NCI-H1930 (cell line): Measurements from ENCODE around the gene SNX6.
"Not testable (repeated sequence)": the region's sequence is repeated elsewhere in the genome, so short reads cannot be mapped to it uniquely, and the experiment has no call there.

ENCODE experiments used
- DNase-seq, 2 experiments: peaks; one replicate each; lab custom pipeline; 2025; lab: John Stamatoyannopoulos, UW

Gene SNX6

GRCh38 chr14:34629657-34630529, at the start of gene SNX6:
TSS of gene SNX6 (minus strand) at chr14:34630148. CDS start at chr14:34630116, 32 bp downstream.
- DNase-seq: peak; percentile 63 to 73

- DNase-seq: no peak
Measured at GRCh38 chr14:34678735-34679134, 48.8 kb upstream of the SNX6 start.

DNA sequence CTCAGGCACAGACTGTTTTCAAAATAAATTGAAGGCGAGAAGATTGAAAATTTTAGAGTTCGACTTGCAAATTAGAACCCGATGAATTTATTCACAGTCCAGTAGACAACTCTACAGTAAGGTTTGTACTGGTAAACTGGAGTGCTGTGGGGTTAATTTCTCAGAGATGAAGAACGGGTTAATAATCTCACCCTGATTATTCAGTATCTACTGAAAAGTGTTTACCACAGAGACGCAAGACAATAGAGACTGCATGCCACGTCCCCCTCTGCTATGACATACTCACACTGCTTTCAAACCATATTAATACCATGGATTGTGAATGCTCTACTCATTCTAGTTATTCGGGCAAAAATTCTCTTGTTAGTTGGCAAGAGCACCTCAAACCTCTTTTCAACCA, 48.4 kb upstream of the SNX6 start:
- DNase-seq: no peak

- no peak for DNase-seq
Measured at GRCh38 chr14:34676516-34677211, 46.7 kb upstream of the SNX6 start.

- no peak for DNase-seq
Measured at GRCh38 chr14:34673702-34674101, 43.8 kb upstream of the SNX6 start.

DNA sequence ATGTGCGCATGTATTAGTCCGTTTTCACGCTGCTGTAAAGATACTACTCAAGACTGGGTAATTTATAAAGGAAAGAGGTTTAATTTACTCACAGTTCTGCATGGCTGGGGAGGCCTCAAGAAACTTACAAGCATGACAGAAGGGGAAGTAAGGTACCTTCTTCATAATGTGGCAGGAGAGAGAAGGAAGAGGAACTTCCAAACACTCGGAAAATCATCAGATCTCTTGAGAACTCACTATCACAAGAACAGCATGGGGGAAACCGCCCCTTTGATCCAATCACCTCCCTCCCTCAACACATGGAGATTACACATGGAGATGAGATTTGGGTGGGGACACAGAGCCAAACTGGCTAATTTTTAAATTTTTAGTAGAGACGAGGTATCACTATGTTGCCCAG, 41.8 kb upstream of the SNX6 start:
- no peak for DNase-seq

DNA sequence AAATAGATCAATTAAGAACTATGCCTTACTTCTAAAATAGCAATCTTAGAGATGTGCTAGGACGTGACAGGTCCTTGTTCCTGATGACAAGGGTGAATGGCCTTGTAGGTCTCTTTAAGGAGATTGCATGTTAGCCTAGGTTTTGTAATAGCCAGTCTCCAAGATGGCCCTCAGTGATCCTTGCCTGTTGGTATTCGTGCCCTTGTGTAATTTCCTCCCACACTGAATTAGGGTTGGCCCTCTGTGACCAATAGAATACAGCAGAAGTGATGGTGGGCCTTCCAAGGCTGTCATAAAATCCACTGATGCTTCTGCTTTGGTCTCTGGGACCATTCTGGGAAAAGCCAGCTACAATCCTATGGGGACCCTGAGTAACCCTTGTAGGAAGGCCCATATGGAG, 38.2 kb upstream of the SNX6 start:
- no peak for DNase-seq

DNA sequence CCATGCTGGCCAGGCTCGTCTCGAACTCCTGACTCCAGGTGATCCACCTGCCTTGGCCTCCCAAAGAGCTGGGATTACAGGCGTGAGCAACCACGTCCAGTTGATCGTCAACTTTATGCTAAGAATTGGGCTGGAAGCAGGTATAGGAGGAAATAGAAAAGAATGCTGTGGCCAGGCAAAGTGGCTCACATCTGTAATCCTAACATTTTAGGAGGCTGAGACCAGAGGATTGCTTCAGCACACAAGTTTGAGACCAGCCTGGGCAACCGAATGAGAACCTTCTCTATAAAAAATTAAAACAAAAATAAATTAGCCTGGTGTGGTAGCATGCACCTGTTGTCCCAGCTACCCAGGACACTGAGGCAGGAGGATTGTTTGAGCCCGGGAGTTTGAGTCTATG, 37.1 kb upstream of the SNX6 start:
- no peak for DNase-seq

DNA sequence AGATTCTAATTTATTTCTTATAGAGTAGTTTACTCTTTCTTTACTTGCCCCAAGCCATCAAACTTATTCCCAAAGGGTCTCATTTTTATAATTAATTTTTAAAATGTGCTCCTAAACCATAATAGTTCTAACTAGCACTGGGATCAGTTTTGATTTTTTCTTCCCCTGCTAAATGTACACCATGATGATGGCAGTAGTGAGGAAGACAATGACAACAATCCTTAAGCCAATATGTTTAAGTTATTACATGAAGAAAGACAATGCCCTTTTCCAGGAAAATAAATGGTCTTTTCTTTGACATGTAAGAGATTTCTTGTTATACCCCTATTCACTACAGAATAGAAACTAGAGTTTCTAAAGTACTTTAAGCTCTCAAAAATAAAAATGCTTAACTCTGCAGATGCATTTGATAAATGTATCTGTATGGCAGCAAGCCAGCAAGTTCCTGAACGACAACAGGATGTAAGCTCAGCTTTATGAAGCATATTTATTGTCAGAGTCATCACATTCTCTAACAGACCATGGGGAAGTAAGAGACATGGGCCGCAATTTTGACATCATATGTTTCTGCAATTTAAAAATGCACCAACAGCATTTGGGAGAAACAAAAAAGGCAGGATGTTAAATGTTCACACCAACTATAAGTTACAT, 36.0 kb upstream of the SNX6 start:
- DNase-seq: no peak

- no peak for DNase-seq
Measured at GRCh38 chr14:34662561-34663088, 32.7 kb upstream of the SNX6 start.

- no peak for DNase-seq
Measured at GRCh38 chr14:34660796-34661195, 30.8 kb upstream of the SNX6 start.

- DNase-seq: no peak
Measured at GRCh38 chr14:34655959-34656358, 26.0 kb upstream of the SNX6 start.

DNA sequence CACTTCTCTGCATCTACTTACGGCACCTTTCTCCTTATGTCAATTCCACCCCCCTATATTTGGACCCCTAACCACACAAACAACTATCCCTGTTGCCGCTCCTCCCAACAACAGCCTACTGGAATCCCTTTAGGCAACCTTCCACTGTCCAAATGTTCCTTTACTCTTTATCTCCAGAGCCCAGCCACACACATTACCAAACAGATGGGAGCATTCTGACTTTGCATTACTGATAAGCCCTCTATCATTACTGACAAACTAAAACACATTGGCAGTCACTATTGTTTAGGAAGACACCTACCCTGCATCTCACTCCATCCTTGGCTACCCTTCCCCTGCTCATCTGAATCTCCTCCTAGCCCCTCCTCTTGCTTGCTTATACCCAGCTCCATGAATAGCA, 23.1 kb upstream of the SNX6 start:
- not testable (repeated sequence) for DNase-seq

DNA sequence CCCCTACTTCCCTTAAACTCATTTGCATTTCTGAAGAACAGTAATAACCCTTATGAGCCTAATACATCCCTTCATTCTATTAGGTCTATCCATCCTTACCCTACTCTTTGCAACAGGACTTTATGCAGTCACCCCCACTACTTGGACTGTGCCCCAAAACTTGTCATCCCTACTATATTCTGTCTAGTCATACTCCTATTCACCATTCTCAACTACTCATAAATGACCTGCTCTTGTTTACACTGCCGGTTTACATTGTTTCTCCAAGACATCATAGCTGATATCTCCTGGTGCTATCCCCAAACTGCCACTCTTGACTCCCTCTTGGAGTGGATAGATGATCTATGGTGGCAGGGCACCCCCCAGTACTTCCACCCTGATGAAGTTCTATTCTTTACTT, 22.4 kb upstream of the SNX6 start:
- DNase-seq: not testable (repeated sequence)

- DNase-seq: no peak
Measured at GRCh38 chr14:34650786-34651584, 21.0 kb upstream of the SNX6 start.

- not testable (repeated sequence) for DNase-seq
Measured at GRCh38 chr14:34650006-34650405, 20.1 kb upstream of the SNX6 start.

GRCh38 chr14:34649344-34649743, 19.4 kb upstream of the SNX6 start:
- DNase-seq: no peak

DNA sequence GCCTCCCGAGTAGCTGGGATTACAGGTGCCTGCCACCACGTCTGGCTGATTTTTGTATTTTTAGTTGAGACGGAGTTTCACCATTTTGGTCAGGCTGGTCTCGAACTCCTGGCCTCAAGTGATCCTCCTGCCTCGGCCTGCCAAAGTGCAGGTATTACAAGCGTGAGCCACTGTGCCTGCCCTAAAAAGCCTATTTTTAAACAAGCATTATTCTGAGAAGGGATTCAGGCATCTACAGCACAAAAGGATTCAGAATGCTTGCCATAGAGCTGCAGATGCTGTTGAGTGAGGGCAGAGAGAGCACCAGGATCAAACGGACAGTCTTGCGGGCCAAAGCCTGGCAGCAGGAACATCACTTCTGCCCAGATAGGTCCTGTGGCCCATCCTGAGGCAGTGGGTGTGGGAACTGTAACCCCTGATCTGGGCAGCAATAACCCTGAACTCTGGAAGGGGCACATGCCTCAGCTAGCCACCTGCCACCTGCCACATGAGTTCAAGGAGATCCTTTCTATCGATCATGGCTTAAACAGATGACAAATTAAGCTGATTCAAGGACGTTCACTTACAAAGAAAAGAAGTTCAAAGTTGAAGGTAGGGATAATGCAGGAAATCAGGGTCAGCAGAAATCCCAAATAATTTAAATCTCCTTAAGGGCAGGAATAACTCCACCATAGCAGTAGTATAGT, 16.8 kb upstream of the SNX6 start:
- no peak for DNase-seq

DNA sequence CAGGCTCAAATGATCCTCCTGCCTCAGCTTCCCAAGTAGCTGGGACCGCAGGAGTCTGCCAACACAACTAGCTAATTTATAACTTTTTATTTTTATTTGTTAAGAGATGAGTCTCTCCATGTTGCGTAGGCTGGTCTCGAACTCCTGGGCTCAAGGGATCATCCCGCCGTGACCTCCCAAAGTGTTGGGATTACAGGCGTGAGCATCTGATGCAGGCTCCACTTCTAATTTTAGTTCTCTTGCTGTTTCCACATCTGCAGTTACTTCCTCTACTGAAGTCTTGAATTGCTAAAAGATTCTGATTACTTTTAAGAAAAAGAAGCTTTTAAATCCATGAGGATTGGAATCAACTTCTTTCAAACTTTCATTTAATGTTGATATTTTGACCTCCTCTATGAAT, 13.4 kb upstream of the SNX6 start:
- no peak for DNase-seq

DNA sequence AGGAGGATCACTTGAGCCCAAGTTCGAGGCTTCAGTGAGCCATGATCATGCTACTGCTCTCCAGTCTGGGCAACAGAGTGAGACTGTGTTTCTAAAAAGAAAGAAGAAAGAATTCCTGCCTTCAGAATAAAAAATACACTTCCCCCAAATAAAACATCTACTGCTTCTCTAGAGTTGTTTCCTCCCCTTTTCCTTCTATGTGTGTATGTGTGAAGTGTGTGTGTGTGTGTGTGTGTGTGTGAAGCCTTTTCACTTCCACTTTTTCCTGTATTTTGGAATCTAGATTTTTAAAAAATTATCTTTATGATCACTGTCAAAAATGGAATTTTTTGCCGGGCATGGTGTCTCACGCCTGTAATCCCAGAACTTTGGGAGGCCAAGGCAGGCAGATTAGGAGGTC, 12.6 kb upstream of the SNX6 start:
- no peak for DNase-seq

GRCh38 chr14:34640826-34641225, 10.9 kb upstream of the SNX6 start:
- DNase-seq: no peak
